Measurements from ENCODE around the gene REEP2. TPM values are rescaled to one million over a fixed set of nuclear protein-coding genes. Genes with fewer than 3 reads are reported as not detected.
A peak's percentile ranks its signal among the peaks of the same experiment; 100 is the strongest.

Gene REEP2
- total RNA-seq, 1 donor from 2014 or later = 6.1 TPM

- peaks cover 6 to 35% of the 10 kb centered on the region in 2 donors for H3K36me3 ChIP-seq
- H3K27me3 ChIP-seq = no peaks in the 10 kb centered on the region
- no peak for TF ChIP-seq CTCF (IDR thresholded peaks at IDR 0.05)
- TF ChIP-seq POLR2AphosphoS5 (IDR thresholded peaks at IDR 0.05; ENCODE audit: insufficient read depth in 1 of 2, low read depth in 1 of 2) = no peak
- no peak for TF ChIP-seq POLR2A (IDR thresholded peaks at IDR 0.05)
- peak overlapping the region; percentile 25 for H3K27ac ChIP-seq
- peaks cover 20% of the 10 kb centered on the region for H3K4me1 ChIP-seq
- H3K9me3 ChIP-seq = no peaks in the 10 kb centered on the region
- H3K4me3 ChIP-seq = peak overlapping the region; percentile 39 to 56
- DNase-seq (ENCODE audit: extremely low spot score in 2 of 2) = no peak
- intact Hi-C loops (cut with DNase I) = no loop called here
These were observed 694 bp upstream of the REEP2 start for GRCh38 chr5:138438003-138438723.

GRCh38 chr5:138439477-138440158 lies 761 bp downstream of the REEP2 start:
- Histone ChIP-seq H3K9me3 (no peaks in the 10 kb centered on the region), H3K36me3 (peaks cover 6 to 21% of the 10 kb centered on the region in 2 donors), H3K4me3 (peak overlapping the region; percentile 39 to 56), H3K4me1 (peaks cover 20% of the 10 kb centered on the region), H3K27ac (peak overlapping the region; percentile 25), H3K27me3 (no peaks in the 10 kb centered on the region)
- peak in 1 of 2 donors; percentile 89 for DNase-seq (ENCODE audit: extremely low spot score in 2 of 2)
- intact Hi-C loops (cut with DNase I) = no loop called here
- TF ChIP-seq POLR2AphosphoS5 (IDR thresholded peaks at IDR 0.05; ENCODE audit: insufficient read depth in 1 of 2, low read depth in 1 of 2) (no peak), CTCF (IDR thresholded peaks at IDR 0.05) (no peak), POLR2A (IDR thresholded peaks at IDR 0.05) (no peak)

GRCh38 chr5:138440159-138441073 lies 1.6 kb downstream of the REEP2 start:
- no peak for TF ChIP-seq CTCF (IDR thresholded peaks at IDR 0.05)
- TF ChIP-seq POLR2A (IDR thresholded peaks at IDR 0.05) = no peak
- TF ChIP-seq POLR2AphosphoS5 (IDR thresholded peaks at IDR 0.05; ENCODE audit: insufficient read depth in 1 of 2, low read depth in 1 of 2) = no peak

GRCh38 chr5:138441221-138441620 lies 2.4 kb downstream of the REEP2 start:
- peaks cover 20% of the 10 kb centered on the region for H3K4me1 ChIP-seq
- intact Hi-C loops (cut with DNase I) = no loop called here
- no peaks in the 10 kb centered on the region for H3K9me3 ChIP-seq
- H3K36me3 ChIP-seq = peaks cover 0 to 5% of the 10 kb centered on the region in 2 donors
- H3K4me3 ChIP-seq = no peak overlapping the region
- H3K27ac ChIP-seq = no peak overlapping the region
- TF ChIP-seq POLR2AphosphoS5 (IDR thresholded peaks at IDR 0.05; ENCODE audit: insufficient read depth in 1 of 2, low read depth in 1 of 2) (no peak), CTCF (IDR thresholded peaks at IDR 0.05) (no peak), POLR2A (IDR thresholded peaks at IDR 0.05) (no peak)
- no peaks in the 10 kb centered on the region for H3K27me3 ChIP-seq
- no peak for DNase-seq (ENCODE audit: extremely low spot score in 2 of 2)

More at GRCh38 chr5:138440159-138441073, 1.6 kb downstream of the REEP2 start:
- Histone ChIP-seq H3K9me3 (no peaks in the 10 kb centered on the region), H3K27me3 (no peaks in the 10 kb centered on the region), H3K36me3 (peaks cover 2 to 13% of the 10 kb centered on the region in 2 donors), H3K27ac (no peak overlapping the region), H3K4me1 (peaks cover 20% of the 10 kb centered on the region), H3K4me3 (peak overlapping the region in 1 of 2 donors; percentile 39)
- peak in 1 of 2 donors; percentile 82 for DNase-seq (ENCODE audit: extremely low spot score in 2 of 2)
- intact Hi-C loops (cut with DNase I) = no loop called here

Measured in vagina (tissue), 2 donors.